Measurements from ENCODE around the gene NHLRC1. TPM values are rescaled to one million over a fixed set of nuclear protein-coding genes. Genes with fewer than 3 reads are reported as not detected.

Gene NHLRC1
- total RNA-seq, 1 experiment from 2014 or later: 1.4 TPM

- peak; percentile 69 for ATAC-seq
- ChIA-PET CTCF (interaction anchor here (0.5 to 1.3 kb wide), 3 partner anchors 27 to 47 kb away, joined by 3 to 6 read pairs (median 3); no protein-coding TSS in a partner anchor), POLR2A (interaction anchor here (0.5 to 0.6 kb wide), 2 partner anchors 36 to 105 kb away, joined by 3 read pairs; no protein-coding TSS in a partner anchor)
- no peak for DNase-seq (ENCODE audit: low spot score)
- TF ChIP-seq MAX (CRISPR knock-in tag; IDR thresholded peaks at IDR 0.05): peak; percentile 9; the same call in 1 of the 2 replicates
- no peak for TF ChIP-seq ZNF416 (CRISPR knock-in tag; IDR thresholded peaks at IDR 0.05)
- H3K27ac Mint-ChIP-seq: peak within 1 kb of the TSS; percentile 99
- no peaks in the 10 kb centered on the region for H3K9me3 Mint-ChIP-seq
- H3K4me3 Mint-ChIP-seq: peak within 1 kb of the TSS; percentile 97
- H3K36me3 Mint-ChIP-seq: peaks cover 8% of the 10 kb centered on the region
- H3K4me1 Mint-ChIP-seq: peaks cover 22% of the 10 kb centered on the region
- H3K27me3 Mint-ChIP-seq (ENCODE audit: low read depth): no peaks in the 10 kb centered on the region
Measured at GRCh38 chr6:18154507-18155149, 32.2 kb upstream of the NHLRC1 start, which contains the start of gene TPMT. TPMT (minus strand) TSS chr6:18155077; CDS start chr6:18149127, 5,950 bp downstream.

DNA sequence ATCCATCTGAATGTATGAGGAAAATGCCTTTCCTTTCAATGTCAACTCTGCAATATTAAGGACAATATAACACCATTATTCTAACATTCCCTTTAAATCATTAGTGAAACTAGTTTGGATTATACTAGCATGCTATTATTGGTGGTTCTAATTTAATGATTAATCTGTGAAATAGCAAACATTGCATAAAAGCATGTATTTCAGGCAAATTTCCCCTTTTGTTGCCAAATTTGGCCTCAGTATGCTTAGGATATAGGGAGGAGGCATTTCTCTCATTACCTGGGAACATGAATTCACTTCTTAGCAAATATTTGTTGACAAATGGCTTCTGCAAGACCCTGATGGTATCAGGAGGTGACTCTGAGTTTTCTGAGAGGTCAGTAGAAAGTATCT lies 30.8 kb upstream of the NHLRC1 start:
- H3K4me1 Mint-ChIP-seq: peaks cover 22% of the 10 kb centered on the region
- peaks cover 4% of the 10 kb centered on the region; the same call in 1 of the 2 replicates for H3K36me3 Mint-ChIP-seq
- CTCF ChIA-PET: no interaction called here
- ATAC-seq (no peak), DNase-seq (ENCODE audit: low spot score) (no peak)
- H3K4me3 Mint-ChIP-seq: 0 out of 2 replicates have a peak overlapping the region, but pooled peaks have one; percentile 97
- TF ChIP-seq RELA (CRISPR knock-in tag; IDR thresholded peaks at IDR 0.05; ENCODE audit: borderline replicate concordance): no peak
- no peak for TF ChIP-seq CBFB (CRISPR knock-in tag; IDR thresholded peaks at IDR 0.05; ENCODE audit: low read depth)
- no peak for TF ChIP-seq ZNF121 (CRISPR knock-in tag; IDR thresholded peaks at IDR 0.05)
- TF ChIP-seq, protein P1, sequence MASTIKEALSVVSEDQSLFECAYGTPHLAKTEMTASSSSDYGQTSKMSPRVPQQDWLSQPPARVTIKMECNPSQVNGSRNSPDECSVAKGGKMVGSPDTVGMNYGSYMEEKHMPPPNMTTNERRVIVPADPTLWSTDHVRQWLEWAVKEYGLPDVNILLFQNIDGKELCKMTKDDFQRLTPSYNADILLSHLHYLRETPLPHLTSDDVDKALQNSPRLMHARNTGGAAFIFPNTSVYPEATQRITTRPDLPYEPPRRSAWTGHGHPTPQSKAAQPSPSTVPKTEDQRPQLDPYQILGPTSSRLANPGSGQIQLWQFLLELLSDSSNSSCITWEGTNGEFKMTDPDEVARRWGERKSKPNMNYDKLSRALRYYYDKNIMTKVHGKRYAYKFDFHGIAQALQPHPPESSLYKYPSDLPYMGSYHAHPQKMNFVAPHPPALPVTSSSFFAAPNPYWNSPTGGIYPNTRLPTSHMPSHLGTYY (CRISPR knock-in tag; IDR thresholded peaks at IDR 0.05): no peak
- no peak for TF ChIP-seq ZBTB21 (CRISPR knock-in tag; IDR thresholded peaks at IDR 0.05; ENCODE audit: borderline replicate concordance)
- TF ChIP-seq, protein P2, sequence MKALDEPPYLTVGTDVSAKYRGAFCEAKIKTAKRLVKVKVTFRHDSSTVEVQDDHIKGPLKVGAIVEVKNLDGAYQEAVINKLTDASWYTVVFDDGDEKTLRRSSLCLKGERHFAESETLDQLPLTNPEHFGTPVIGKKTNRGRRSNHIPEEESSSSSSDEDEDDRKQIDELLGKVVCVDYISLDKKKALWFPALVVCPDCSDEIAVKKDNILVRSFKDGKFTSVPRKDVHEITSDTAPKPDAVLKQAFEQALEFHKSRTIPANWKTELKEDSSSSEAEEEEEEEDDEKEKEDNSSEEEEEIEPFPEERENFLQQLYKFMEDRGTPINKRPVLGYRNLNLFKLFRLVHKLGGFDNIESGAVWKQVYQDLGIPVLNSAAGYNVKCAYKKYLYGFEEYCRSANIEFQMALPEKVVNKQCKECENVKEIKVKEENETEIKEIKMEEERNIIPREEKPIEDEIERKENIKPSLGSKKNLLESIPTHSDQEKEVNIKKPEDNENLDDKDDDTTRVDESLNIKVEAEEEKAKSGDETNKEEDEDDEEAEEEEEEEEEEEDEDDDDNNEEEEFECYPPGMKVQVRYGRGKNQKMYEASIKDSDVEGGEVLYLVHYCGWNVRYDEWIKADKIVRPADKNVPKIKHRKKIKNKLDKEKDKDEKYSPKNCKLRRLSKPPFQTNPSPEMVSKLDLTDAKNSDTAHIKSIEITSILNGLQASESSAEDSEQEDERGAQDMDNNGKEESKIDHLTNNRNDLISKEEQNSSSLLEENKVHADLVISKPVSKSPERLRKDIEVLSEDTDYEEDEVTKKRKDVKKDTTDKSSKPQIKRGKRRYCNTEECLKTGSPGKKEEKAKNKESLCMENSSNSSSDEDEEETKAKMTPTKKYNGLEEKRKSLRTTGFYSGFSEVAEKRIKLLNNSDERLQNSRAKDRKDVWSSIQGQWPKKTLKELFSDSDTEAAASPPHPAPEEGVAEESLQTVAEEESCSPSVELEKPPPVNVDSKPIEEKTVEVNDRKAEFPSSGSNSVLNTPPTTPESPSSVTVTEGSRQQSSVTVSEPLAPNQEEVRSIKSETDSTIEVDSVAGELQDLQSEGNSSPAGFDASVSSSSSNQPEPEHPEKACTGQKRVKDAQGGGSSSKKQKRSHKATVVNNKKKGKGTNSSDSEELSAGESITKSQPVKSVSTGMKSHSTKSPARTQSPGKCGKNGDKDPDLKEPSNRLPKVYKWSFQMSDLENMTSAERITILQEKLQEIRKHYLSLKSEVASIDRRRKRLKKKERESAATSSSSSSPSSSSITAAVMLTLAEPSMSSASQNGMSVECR (CRISPR knock-in tag; IDR thresholded peaks at IDR 0.05; ENCODE audit: borderline replicate concordance): no peak
- H3K27ac Mint-ChIP-seq: no peak overlapping the region
- H3K9me3 Mint-ChIP-seq: no peaks in the 10 kb centered on the region
- no peaks in the 10 kb centered on the region for H3K27me3 Mint-ChIP-seq (ENCODE audit: low read depth)
- POLR2A ChIA-PET: interaction anchor here (0.6 kb wide), 1 partner anchor 101 kb away, joined by 3 read pairs; no protein-coding TSS in a partner anchor

GRCh38 chr6:18151801-18152200 lies 29.3 kb upstream of the NHLRC1 start:
- no peak overlapping the region for H3K27ac Mint-ChIP-seq
- no peak for ATAC-seq
- H3K9me3 Mint-ChIP-seq: no peaks in the 10 kb centered on the region
- peaks cover 10% of the 10 kb centered on the region for H3K36me3 Mint-ChIP-seq
- ChIA-PET POLR2A (interaction anchor here (0.7 to 1.1 kb wide), 2 partner anchors 240 to 656 kb away, joined by 3 read pairs; no protein-coding TSS in a partner anchor), CTCF (no interaction called here)
- no peak for DNase-seq (ENCODE audit: low spot score)
- H3K4me1 Mint-ChIP-seq: peaks cover 22% of the 10 kb centered on the region
- H3K27me3 Mint-ChIP-seq (ENCODE audit: low read depth): no peaks in the 10 kb centered on the region
- no peak overlapping the region for H3K4me3 Mint-ChIP-seq
- no peak for TF ChIP-seq HMGXB4 (CRISPR knock-in tag; IDR thresholded peaks at IDR 0.05)
- TF ChIP-seq JUN (CRISPR knock-in tag; IDR thresholded peaks at IDR 0.05): no peak
- TF ChIP-seq, protein P3, sequence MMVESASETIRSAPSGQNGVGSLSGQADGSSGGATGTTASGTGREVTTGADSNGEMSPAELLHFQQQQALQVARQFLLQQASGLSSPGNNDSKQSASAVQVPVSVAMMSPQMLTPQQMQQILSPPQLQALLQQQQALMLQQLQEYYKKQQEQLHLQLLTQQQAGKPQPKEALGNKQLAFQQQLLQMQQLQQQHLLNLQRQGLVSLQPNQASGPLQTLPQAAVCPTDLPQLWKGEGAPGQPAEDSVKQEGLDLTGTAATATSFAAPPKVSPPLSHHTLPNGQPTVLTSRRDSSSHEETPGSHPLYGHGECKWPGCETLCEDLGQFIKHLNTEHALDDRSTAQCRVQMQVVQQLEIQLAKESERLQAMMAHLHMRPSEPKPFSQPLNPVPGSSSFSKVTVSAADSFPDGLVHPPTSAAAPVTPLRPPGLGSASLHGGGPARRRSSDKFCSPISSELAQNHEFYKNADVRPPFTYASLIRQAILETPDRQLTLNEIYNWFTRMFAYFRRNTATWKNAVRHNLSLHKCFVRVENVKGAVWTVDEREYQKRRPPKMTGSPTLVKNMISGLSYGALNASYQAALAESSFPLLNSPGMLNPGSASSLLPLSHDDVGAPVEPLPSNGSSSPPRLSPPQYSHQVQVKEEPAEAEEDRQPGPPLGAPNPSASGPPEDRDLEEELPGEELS (CRISPR knock-in tag; IDR thresholded peaks at IDR 0.05): no peak
- no peak for TF ChIP-seq JAZF1 (CRISPR knock-in tag; IDR thresholded peaks at IDR 0.05)
- TF ChIP-seq ZNF396 (CRISPR knock-in tag; IDR thresholded peaks at IDR 0.05; ENCODE audit: borderline replicate concordance): no peak
- TF ChIP-seq TCF7 (CRISPR knock-in tag; IDR thresholded peaks at IDR 0.05; ENCODE audit: low read depth): no peak
- TF ChIP-seq NFE2L1 (CRISPR knock-in tag; IDR thresholded peaks at IDR 0.05): no peak
- no peak for TF ChIP-seq ZNF671 (CRISPR knock-in tag; IDR thresholded peaks at IDR 0.05)
- no peak for TF ChIP-seq NFATC4 (CRISPR knock-in tag; IDR thresholded peaks at IDR 0.05)
- TF ChIP-seq, protein P2 (CRISPR knock-in tag; IDR thresholded peaks at IDR 0.05; ENCODE audit: borderline replicate concordance): no peak

All from WTC11 (cell line).